GM15510 (cell line): ENCODE results near the gene MFSD8.

Experiments
- POLR2A ChIP-seq: IDR thresholded peaks from 3 replicates; pipeline ENCODE4 v1.6.1; 2011; ENCODE audit warnings: borderline replicate concordance; ENCODE audit not compliant: insufficient read length; ENCODE audit errors: extremely low read depth

Gene MFSD8

GRCh38 chr4:127965062-127965802 lies at the start of gene MFSD8, which contains the start of gene ABHD18:
Gene MFSD8, minus strand, starts transcription at chr4:127965173. Its CDS starts 40 bp downstream, at chr4:127965133.
Gene ABHD18, plus strand, starts transcription at chr4:127965406. Its CDS starts 17,550 bp downstream, at chr4:127982956.
- TF ChIP-seq POLR2A, result peak; percentile 74

- no peak for TF ChIP-seq POLR2A
Observed at GRCh38 chr4:128009428-128009827, 44.5 kb upstream of the MFSD8 start.

GRCh38 chr4:128006592-128006991 lies 41.6 kb upstream of the MFSD8 start:
- no peak for TF ChIP-seq POLR2A

GRCh38 chr4:127997534-127998388 lies 32.8 kb upstream of the MFSD8 start:
- no peak for TF ChIP-seq POLR2A

- TF ChIP-seq POLR2A, result no peak
Observed at GRCh38 chr4:127995776-127996175, 30.8 kb upstream of the MFSD8 start.

- no peak for TF ChIP-seq POLR2A
Observed at GRCh38 chr4:127993151-127993550, 28.2 kb upstream of the MFSD8 start.

GRCh38 chr4:127988638-127989037 lies 23.7 kb upstream of the MFSD8 start:
- no peak for TF ChIP-seq POLR2A

GRCh38 chr4:127985989-127986388 lies 21.0 kb upstream of the MFSD8 start:
- no peak for TF ChIP-seq POLR2A

GRCh38 chr4:127982445-127982844 lies 17.5 kb upstream of the MFSD8 start:
- no peak for TF ChIP-seq POLR2A

- no peak for TF ChIP-seq POLR2A
Observed at GRCh38 chr4:127978930-127979329, 14.0 kb upstream of the MFSD8 start.

- TF ChIP-seq POLR2A, result no peak
Observed at GRCh38 chr4:127975121-127975770, 10.3 kb upstream of the MFSD8 start.

- no peak for TF ChIP-seq POLR2A
Observed at GRCh38 chr4:127968586-127968985, 3.6 kb upstream of the MFSD8 start.

GRCh38 chr4:127967141-127967775 lies 2.3 kb upstream of the MFSD8 start:
- no peak for TF ChIP-seq POLR2A

- TF ChIP-seq POLR2A, result no peak
Observed at GRCh38 chr4:127965803-127966175, 816 bp upstream of the MFSD8 start.

- no peak for TF ChIP-seq POLR2A
Observed at GRCh38 chr4:127959794-127960193, 5.2 kb downstream of the MFSD8 start.

- TF ChIP-seq POLR2A, result no peak
Observed at GRCh38 chr4:127957105-127957504, 7.9 kb downstream of the MFSD8 start.

- TF ChIP-seq POLR2A, result no peak
Observed at GRCh38 chr4:127936974-127937373, 28.0 kb downstream of the MFSD8 start.
